K562 (cell line): ENCODE results near the gene LHX5. TPM values are rescaled to one million over a fixed set of nuclear protein-coding genes. Genes with fewer than 3 reads are reported as not detected.

Experiments
- ATAC-seq: fragments of 200-7000 bp; cut with Tn5 transposase; 3 replicates; pipeline ENCODE4 v1.9.1; 2020; ENCODE audit warnings: moderate library complexity
- BruUV-seq: library from RNA; stranded (reverse); fragments of 400-500 nt; replicated peaks from 2 replicates; lab custom pipeline; 2021; lab: Mats Ljungman, UMichigan
- CTCF ChIA-PET: fragments of 300-600 bp; formaldehyde crosslinking; extraction: SDS; loops from one replicate; lab custom pipeline; 2021; ENCODE audit warnings: low intra/inter-chr PET ratio; lab: Yijun Ruan, JAX
- POLR2A ChIA-PET: fragments of 300-600, 350-650 bp; sonication (Branson Sonifier 250); formaldehyde crosslinking; extraction: SDS; loops from one replicate; lab custom pipeline; 2021; ENCODE audit warnings: antibody characterized with exemption, inconsistent platforms; lab: Yijun Ruan, JAX
- DNase-seq, 4 experiments: peaks; one replicate each; pipeline versions ENCODE4 v3.0.0 to v3.0.0-alpha.2; 2011 to 2018; ENCODE audit warnings: low spot score in 3 of 4, mixed read lengths in 3 of 4; ENCODE audit errors: extremely low read depth in 1 of 4
- FAIRE-seq: peaks from 2 replicates; lab custom pipeline; 2011; peaks lifted over from hg19 to GRCh38; lab: Jason Lieb, UNC
- H2AFZ ChIP-seq: 2 replicates; pipeline ENCODE4 v1.6.0; 2011; ENCODE audit warnings: low read depth, low read length, control low read depth, inconsistent platforms
- H3K27ac ChIP-seq: fragments of 200-600 bp; 3 replicates; pipeline ENCODE4 v1.8.0; 2011; ENCODE audit warnings: low read depth, mild to moderate bottlenecking, control low read depth, inconsistent platforms, low read length, moderate library complexity, mixed read lengths; ENCODE audit errors: extremely low read depth
- H3K27me3 ChIP-seq, 2 experiments: fragments of 300-600 bp in 1 of 2; 2 replicates in 1 of 2; 3 replicates in 1 of 2; pipeline versions ENCODE4 v1.6.0 to v1.8.0; 2011; ENCODE audit warnings: inconsistent platforms in 2 of 2, low read length in 2 of 2, mild to moderate bottlenecking in 1 of 2, mixed read lengths in 1 of 2, moderate library complexity in 1 of 2; ENCODE audit not compliant: control insufficient read depth in 2 of 2, insufficient read depth in 2 of 2
- H3K36me3 ChIP-seq: fragments of 300-600 bp; 3 replicates; pipeline ENCODE4 v1.8.0; 2011; ENCODE audit warnings: mild to moderate bottlenecking, low read length, inconsistent platforms; ENCODE audit not compliant: control insufficient read depth, insufficient read depth
- H3K4me1 ChIP-seq, 2 experiments: fragments of 200-600 bp in 1 of 2; replicated peaks in 1 of 2; 2 replicates in 1 of 2; 3 replicates in 1 of 2; pipeline versions ENCODE4 v1.5.1 to v1.8.0; 2011; ENCODE audit warnings: inconsistent platforms in 2 of 2, low read length in 2 of 2, mild to moderate bottlenecking in 1 of 2, mixed read lengths in 1 of 2, moderate library complexity in 1 of 2; ENCODE audit not compliant: control insufficient read depth in 2 of 2, insufficient read depth in 2 of 2
- H3K4me2 ChIP-seq: 2 replicates; pipeline ENCODE4 v1.6.1; 2011; ENCODE audit warnings: low read length, control low read depth, inconsistent platforms, mixed read lengths; ENCODE audit not compliant: insufficient read depth
- H3K4me3 ChIP-seq: fragments of 200-600 bp; sonication (generic), shearing (Covaris generic); 2 replicates; pipeline ENCODE4 v1.5.1; 2016; ENCODE audit warnings: control low read depth, inconsistent platforms
- H3K79me2 ChIP-seq: fragments of 200-600 bp; 3 replicates; pipeline ENCODE4 v1.8.0; 2011; ENCODE audit warnings: low read length, inconsistent platforms; ENCODE audit not compliant: control insufficient read depth, insufficient read depth
- H3K9ac ChIP-seq, 2 experiments: 2 replicates each; pipeline versions ENCODE4 v1.6.0 to v1.6.1; 2011; ENCODE audit warnings: low read depth in 2 of 2, low read length in 2 of 2, control low read depth in 1 of 2, inconsistent platforms in 1 of 2, mild to moderate bottlenecking in 1 of 2, mixed read lengths in 1 of 2; ENCODE audit not compliant: insufficient read depth in 1 of 2
- H3K9me1 ChIP-seq: one replicate; pipeline ENCODE4 v1.6.0; 2011; ENCODE audit warnings: inconsistent platforms, mild to moderate bottlenecking, low read length, moderate library complexity; ENCODE audit not compliant: control insufficient read depth, insufficient read depth
- H3K9me3 ChIP-seq: replicated peaks from 2 replicates; pipeline ENCODE4 v1.5.1; 2011; ENCODE audit warnings: low read depth, low read length, inconsistent platforms; ENCODE audit not compliant: control insufficient read depth, insufficient read depth
- H4K20me1 ChIP-seq: replicated peaks from 2 replicates; pipeline ENCODE4 v1.6.1; 2011; ENCODE audit warnings: low read length, inconsistent platforms, mixed read lengths; ENCODE audit not compliant: control insufficient read depth, insufficient read depth
- CBX3 ChIP-seq, 2 experiments: IDR thresholded peaks; 1 replicate in 1 of 2; 2 replicates in 1 of 2; pipeline ENCODE4 v1.6.1; 2012; ENCODE audit warnings: inconsistent platforms in 2 of 2, low read length in 2 of 2, borderline replicate concordance in 1 of 2, control low read depth in 1 of 2
- CEBPG ChIP-seq, 3 experiments: fragments of 200-800 bp in 1 of 3; sonication (Bioruptor generic) in 1 of 3; sonication (generic) in 1 of 3; formaldehyde crosslinking in 1 of 3; IDR thresholded peaks in 2 of 3; conservative IDR thresholded peaks in 1 of 3; 2 replicates each; pipeline versions ENCODE4 v1.6.1 to v1.8.0; 2016 to 2022; ENCODE audit warnings: missing compliant biosample characterization in 2 of 3, missing genetic modification characterization in 2 of 3, mild to moderate bottlenecking in 1 of 3, missing genetic modification reagents in 1 of 3
- DEAF1 ChIP-seq: fragments of 450-650 bp; formaldehyde crosslinking; IDR thresholded peaks from 2 replicates; pipeline ENCODE4 v1.4.0; 2020; ENCODE audit warnings: mild to moderate bottlenecking, moderate library complexity
- E2F1 ChIP-seq: sonication (generic); formaldehyde crosslinking; IDR thresholded peaks from 2 replicates; pipeline ENCODE4 v1.8.1; 2023; ENCODE audit warnings: mild to moderate bottlenecking, missing genetic modification reagents, moderate library complexity
- HDGF ChIP-seq: fragments of 450-650 bp; IDR thresholded peaks from 2 replicates; pipeline ENCODE4 v1.6.1; 2016
- NR2C1 ChIP-seq, 2 experiments: fragments of 450-650 bp; IDR thresholded peaks; 2 replicates each; pipeline ENCODE4 v1.6.1; 2017; ENCODE audit warnings: mild to moderate bottlenecking in 2 of 2, antibody characterized with exemption in 1 of 2, inconsistent platforms in 1 of 2, missing compliant biosample characterization in 1 of 2, missing genetic modification characterization in 1 of 2
- POLR2G ChIP-seq: fragments of 200-400 bp; formaldehyde crosslinking; IDR thresholded peaks from 2 replicates; pipeline ENCODE4 v1.6.1; 2017; ENCODE audit warnings: low read depth, mild to moderate bottlenecking, antibody characterized with exemption, low read length, moderate library complexity
- TCF3 ChIP-seq: sonication (generic); formaldehyde crosslinking; IDR thresholded peaks from 2 replicates; pipeline ENCODE4 v1.4.0; 2020; ENCODE audit warnings: mild to moderate bottlenecking, missing genetic modification reagents
- ZBTB11 ChIP-seq, 3 experiments: fragments of 200-800 bp in 1 of 3; fragments of 250-450 bp in 1 of 3; fragments of 450-650 bp in 1 of 3; sonication (Bioruptor Pico) in 1 of 3; sonication (Bioruptor generic) in 1 of 3; formaldehyde crosslinking in 1 of 3; IDR thresholded peaks; 2 replicates each; pipeline versions ENCODE4 v1.6.1 to v1.8.0; 2016 to 2022; ENCODE audit warnings: mild to moderate bottlenecking in 2 of 3, missing genetic modification characterization in 2 of 3, missing compliant biosample characterization in 1 of 3, moderate library complexity in 1 of 3
- ZKSCAN3 ChIP-seq: fragments of 250-450 bp; sonication (Bioruptor Pico); IDR thresholded peaks from 2 replicates; pipeline ENCODE4 v1.4.0; 2020
- ZNF175 ChIP-seq: fragments of 200-800 bp; sonication (Bioruptor generic); IDR thresholded peaks from 2 replicates; pipeline ENCODE4 v1.6.1; 2016; ENCODE audit warnings: low read depth, mild to moderate bottlenecking, missing genetic modification characterization, missing compliant biosample characterization
- ZNF274 ChIP-seq: IDR thresholded peaks from 2 replicates; pipeline ENCODE4 v1.6.1; 2011; ENCODE audit warnings: low read depth, mild to moderate bottlenecking, low read length, moderate library complexity, borderline replicate concordance
- ZNF512 ChIP-seq: IDR thresholded peaks from 2 replicates; pipeline ENCODE4 v1.6.1; 2016; ENCODE audit warnings: missing genetic modification characterization, missing compliant biosample characterization
- ZSCAN32 ChIP-seq: fragments of 450-650 bp; formaldehyde crosslinking; IDR thresholded peaks from 2 replicates; pipeline ENCODE4 v1.4.0; 2020; ENCODE audit warnings: mild to moderate bottlenecking, moderate library complexity
- WGBS: fragments of 100-300 bp; shearing (Covaris generic); methylation state at CpG from one replicate; pipeline ENCODE4 v1.1.6; 2016; ENCODE audit warnings: low coverage, mixed read lengths; ENCODE audit not compliant: insufficient coverage; ENCODE audit errors: missing lambda C conversion rate; 5-methylcytosine and 5-hydroxymethylcytosine counted together
- in situ Hi-C: fragments of 300-500 bp; cut with MboI; formaldehyde crosslinking; loops from 4 replicates; pipeline ENCODE4 v1.15.0; 2018; ENCODE audit warnings: inconsistent platforms, mixed read lengths
- intact Hi-C: fragments of 100-400 bp; cut with micrococcal nuclease; formaldehyde crosslinking; loops from 2 replicates; pipeline ENCODE4 v1.14.2; 2022
- polyA plus RNA-seq, 8 experiments: library from polyadenylated mRNA; depleted of rRNA in 4 of 8; stranded (reverse) in 5 of 8; unstranded in 3 of 8; fragments of >200 nt; fragmentation: Nextera tagmentation in 2 of 8; fragmentation: Illumina TruSeq in 1 of 8; extraction: Ambion mirVana in 2 of 8; extraction: Trizol in 1 of 8; gene quantifications; 2 replicates each; pipeline versions ENCODE4 v1.2.1 to v1.2.3, GENCODE V29; 2011 to 2014; ENCODE audit warnings: inconsistent platforms in 1 of 8, missing spikeins in 1 of 8
- total RNA-seq, 7 experiments: library from RNA; depleted of rRNA in 6 of 7; stranded (reverse); fragments of >200 nt in 6 of 7; fragmentation: Illumina TruSeq in 2 of 7; extraction: Trizol in 2 of 7; gene quantifications; 2 replicates each; pipeline versions ENCODE4 v1.2.1 to v1.2.3, GENCODE V29; 2011 to 2021; ENCODE audit warnings: low replicate concordance in 1 of 7

Gene LHX5
- total and polyA plus RNA-seq, 9 of the 15 experiments (the other 6 are each of a cell fraction or from before 2014, with no cell fraction given): 0.04 to 0.17 (median 0.05) TPM; not detected in 6

- Histone ChIP-seq H3K4me3 (no peak overlapping the region), H3K27ac (no peak overlapping the region), H3K79me2 (no peaks in the 10 kb centered on the region), H3K9ac (no peak overlapping the region), H3K9me3 (no peaks in the 10 kb centered on the region), H3K27me3 (peaks cover 48 to 63% of the 10 kb centered on the region in 2 experiments), H2AFZ (no peak overlapping the region), H4K20me1 (peaks cover 18% of the 10 kb centered on the region), H3K4me1 (peaks cover 0 to 56% of the 10 kb centered on the region in 2 experiments; a peak in 3 of 5 replicates), H3K9me1 (no peaks in the 10 kb centered on the region), H3K36me3 (no peaks in the 10 kb centered on the region), H3K4me2 (no peak overlapping the region)
- WGBS: 29% methylated on average over 4 of the region's 16 CpGs
- POLR2A ChIA-PET: no interaction called here
- intact Hi-C loops: loop anchor here (5.0 to 10.0 kb wide), 3 partner anchors 120 to 448 kb away; no protein-coding TSS in a partner anchor
- CTCF ChIA-PET: no interaction called here
- FAIRE-seq (no peak), ATAC-seq (no peak), DNase-seq (no peak)
- in situ Hi-C loops: no loop called here
- no TSS peak for BruUV-seq
- TF ChIP-seq ZNF512 (tag) (no peak), DEAF1 (CRISPR knock-in tag) (no peak), ZBTB11 (CRISPR knock-in tag; IDR thresholded peaks at IDR 0.05) (no peak), ZSCAN32 (CRISPR knock-in tag) (no peak), POLR2G (no peak), ZKSCAN3 (CRISPR knock-in tag) (no peak), NR2C1 (IDR thresholded peaks at IDR 0.05) (no peak), NR2C1 (tag; IDR thresholded peaks at IDR 0.05) (no peak), E2F1 (no peak), ZNF274 (no peak), ZNF175 (no peak), CEBPG (CRISPR knock-in tag; IDR thresholded peaks at IDR 0.05) (no peak), CEBPG (tag; conservative IDR thresholded peaks at IDR 0.05 in 1 of 2, IDR thresholded peaks at IDR 0.05 in 1 of 2) (no peak), TCF3 (CRISPR knock-in tag) (no peak), CBX3 (IDR thresholded peaks at IDR 0.05; ENCODE audit: borderline replicate concordance in 1 of 2, low read length in 2 of 2) (no peak), HDGF (no peak)
Measured at GRCh38 chr12:113464452-113464775, 7.3 kb downstream of the LHX5 start.
